ENCODE results near the gene MDFI. TPM values are rescaled to one million over a fixed set of nuclear protein-coding genes. Genes with fewer than 3 reads are reported as not detected.

MDFI gene
- total and polyA plus RNA-seq, 9 of the 15 experiments (the other 6 are each of a cell fraction or from before 2014, with no cell fraction given), result not detected

GRCh38 chr6:41647061-41647511 lies 8.8 kb downstream of the MDFI start (continued):
- TF ChIP-seq, protein P1, sequence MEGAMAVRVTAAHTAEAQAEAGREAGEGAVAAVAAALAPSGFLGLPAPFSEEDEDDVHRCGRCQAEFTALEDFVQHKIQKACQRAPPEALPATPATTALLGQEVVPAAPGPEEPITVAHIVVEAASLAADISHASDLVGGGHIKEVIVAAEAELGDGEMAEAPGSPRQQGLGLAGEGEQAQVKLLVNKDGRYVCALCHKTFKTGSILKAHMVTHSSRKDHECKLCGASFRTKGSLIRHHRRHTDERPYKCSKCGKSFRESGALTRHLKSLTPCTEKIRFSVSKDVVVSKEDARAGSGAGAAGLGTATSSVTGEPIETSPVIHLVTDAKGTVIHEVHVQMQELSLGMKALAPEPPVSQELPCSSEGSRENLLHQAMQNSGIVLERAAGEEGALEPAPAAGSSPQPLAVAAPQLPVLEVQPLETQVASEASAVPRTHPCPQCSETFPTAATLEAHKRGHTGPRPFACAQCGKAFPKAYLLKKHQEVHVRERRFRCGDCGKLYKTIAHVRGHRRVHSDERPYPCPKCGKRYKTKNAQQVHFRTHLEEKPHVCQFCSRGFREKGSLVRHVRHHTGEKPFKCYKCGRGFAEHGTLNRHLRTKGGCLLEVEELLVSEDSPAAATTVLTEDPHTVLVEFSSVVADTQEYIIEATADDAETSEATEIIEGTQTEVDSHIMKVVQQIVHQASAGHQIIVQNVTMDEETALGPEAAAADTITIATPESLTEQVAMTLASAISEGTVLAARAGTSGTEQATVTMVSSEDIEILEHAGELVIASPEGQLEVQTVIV (CRISPR knock-in tag; IDR thresholded peaks at IDR 0.05; ENCODE audit: borderline replicate concordance), result no peak
- TF ChIP-seq EP400 (IDR thresholded peaks at IDR 0.05) (no peak), FUS (optimal IDR thresholded peaks at IDR 0.05; ENCODE audit: low read depth, low read length) (no peak), ARID1B (IDR thresholded peaks at IDR 0.05) (no peak), NFATC3 (IDR thresholded peaks at IDR 0.05) (no peak), ZNF57 (CRISPR knock-in tag; IDR thresholded peaks at IDR 0.05) (no peak), ZBTB26 (CRISPR knock-in tag; IDR thresholded peaks at IDR 0.05) (no peak), MAFF (IDR thresholded peaks at IDR 0.05; ENCODE audit: low read length) (no peak), SREBF1 (IDR thresholded peaks at IDR 0.05; ENCODE audit: borderline replicate concordance, low read depth, low read length) (no peak)
- TF ChIP-seq, protein P2, sequence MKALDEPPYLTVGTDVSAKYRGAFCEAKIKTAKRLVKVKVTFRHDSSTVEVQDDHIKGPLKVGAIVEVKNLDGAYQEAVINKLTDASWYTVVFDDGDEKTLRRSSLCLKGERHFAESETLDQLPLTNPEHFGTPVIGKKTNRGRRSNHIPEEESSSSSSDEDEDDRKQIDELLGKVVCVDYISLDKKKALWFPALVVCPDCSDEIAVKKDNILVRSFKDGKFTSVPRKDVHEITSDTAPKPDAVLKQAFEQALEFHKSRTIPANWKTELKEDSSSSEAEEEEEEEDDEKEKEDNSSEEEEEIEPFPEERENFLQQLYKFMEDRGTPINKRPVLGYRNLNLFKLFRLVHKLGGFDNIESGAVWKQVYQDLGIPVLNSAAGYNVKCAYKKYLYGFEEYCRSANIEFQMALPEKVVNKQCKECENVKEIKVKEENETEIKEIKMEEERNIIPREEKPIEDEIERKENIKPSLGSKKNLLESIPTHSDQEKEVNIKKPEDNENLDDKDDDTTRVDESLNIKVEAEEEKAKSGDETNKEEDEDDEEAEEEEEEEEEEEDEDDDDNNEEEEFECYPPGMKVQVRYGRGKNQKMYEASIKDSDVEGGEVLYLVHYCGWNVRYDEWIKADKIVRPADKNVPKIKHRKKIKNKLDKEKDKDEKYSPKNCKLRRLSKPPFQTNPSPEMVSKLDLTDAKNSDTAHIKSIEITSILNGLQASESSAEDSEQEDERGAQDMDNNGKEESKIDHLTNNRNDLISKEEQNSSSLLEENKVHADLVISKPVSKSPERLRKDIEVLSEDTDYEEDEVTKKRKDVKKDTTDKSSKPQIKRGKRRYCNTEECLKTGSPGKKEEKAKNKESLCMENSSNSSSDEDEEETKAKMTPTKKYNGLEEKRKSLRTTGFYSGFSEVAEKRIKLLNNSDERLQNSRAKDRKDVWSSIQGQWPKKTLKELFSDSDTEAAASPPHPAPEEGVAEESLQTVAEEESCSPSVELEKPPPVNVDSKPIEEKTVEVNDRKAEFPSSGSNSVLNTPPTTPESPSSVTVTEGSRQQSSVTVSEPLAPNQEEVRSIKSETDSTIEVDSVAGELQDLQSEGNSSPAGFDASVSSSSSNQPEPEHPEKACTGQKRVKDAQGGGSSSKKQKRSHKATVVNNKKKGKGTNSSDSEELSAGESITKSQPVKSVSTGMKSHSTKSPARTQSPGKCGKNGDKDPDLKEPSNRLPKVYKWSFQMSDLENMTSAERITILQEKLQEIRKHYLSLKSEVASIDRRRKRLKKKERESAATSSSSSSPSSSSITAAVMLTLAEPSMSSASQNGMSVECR (CRISPR knock-in tag; IDR thresholded peaks at IDR 0.05), result no peak
- TF ChIP-seq, protein P3, sequence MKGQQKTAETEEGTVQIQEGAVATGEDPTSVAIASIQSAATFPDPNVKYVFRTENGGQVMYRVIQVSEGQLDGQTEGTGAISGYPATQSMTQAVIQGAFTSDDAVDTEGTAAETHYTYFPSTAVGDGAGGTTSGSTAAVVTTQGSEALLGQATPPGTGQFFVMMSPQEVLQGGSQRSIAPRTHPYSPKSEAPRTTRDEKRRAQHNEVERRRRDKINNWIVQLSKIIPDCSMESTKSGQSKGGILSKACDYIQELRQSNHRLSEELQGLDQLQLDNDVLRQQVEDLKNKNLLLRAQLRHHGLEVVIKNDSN (CRISPR knock-in tag; IDR thresholded peaks at IDR 0.05), result no peak
